PFSK-1 (cell line): Measurements from ENCODE around the gene SLC2A13.

Experiments used
- POLR2AphosphoS5 ChIP-seq: IDR thresholded peaks from 2 replicates; pipeline ENCODE4 v1.6.1; 2012; ENCODE audit warnings: low read depth, mild to moderate bottlenecking, control low read depth, low read length, moderate library complexity
- REST ChIP-seq, 2 experiments: IDR thresholded peaks; 2 replicates each; pipeline versions ENCODE4 v1.6.1 to v1.8.0; 2011 to 2012; ENCODE audit warnings: low read depth in 2 of 2, low read length in 2 of 2, control low read depth in 1 of 2, inconsistent platforms in 1 of 2, mild to moderate bottlenecking in 1 of 2, moderate library complexity in 1 of 2; ENCODE audit not compliant: insufficient read depth in 1 of 2
- SIN3A ChIP-seq: IDR thresholded peaks from 2 replicates; pipeline ENCODE4 v1.6.1; 2012; ENCODE audit warnings: mild to moderate bottlenecking, low read length, moderate library complexity, borderline replicate concordance; ENCODE audit not compliant: insufficient read depth

- TF ChIP-seq REST (IDR thresholded peaks at IDR 0.05; ENCODE audit: insufficient read depth in 1 of 2, low read depth in 2 of 2, low read length in 2 of 2): no peak
- TF ChIP-seq POLR2AphosphoS5: no peak
- no peak for TF ChIP-seq SIN3A
These were observed 92.6 kb downstream of the SLC2A13 start for GRCh38 chr12:40013292-40013691.
